Esophagus (tissue), 2 donors: ENCODE results near the gene STH. TPM values are rescaled to one million over a fixed set of nuclear protein-coding genes. Genes with fewer than 3 reads are reported as not detected.
A peak's percentile ranks its signal among the peaks of the same experiment; 100 is the strongest.

ENCODE experiments used
- H3K27ac ChIP-seq, 2 donors: one replicate each; pipeline ENCODE4 v1.5.1; 2013; ENCODE audit warnings: low read depth in 2 of 2, mild to moderate bottlenecking in 2 of 2, inconsistent platforms in 1 of 2, low read length in 1 of 2, moderate library complexity in 1 of 2
- H3K27me3 ChIP-seq, 2 donors: one replicate each; pipeline ENCODE4 v1.6.1; 2013; ENCODE audit warnings: low read length in 2 of 2, control low read depth in 1 of 2, mild to moderate bottlenecking in 1 of 2; ENCODE audit not compliant: insufficient read depth in 2 of 2, control insufficient read depth in 1 of 2
- H3K36me3 ChIP-seq, 2 donors: one replicate each; pipeline ENCODE4 v1.6.1; 2013; ENCODE audit warnings: low read length in 1 of 2; ENCODE audit not compliant: control insufficient read depth in 2 of 2, insufficient read depth in 2 of 2
- H3K4me1 ChIP-seq, 2 donors: one replicate each; pipeline ENCODE4 v1.6.1; 2013; ENCODE audit warnings: low read length in 1 of 2; ENCODE audit not compliant: control insufficient read depth in 2 of 2, insufficient read depth in 2 of 2
- H3K4me3 ChIP-seq, 2 donors: one replicate each; pipeline ENCODE4 v1.5.1; 2013; ENCODE audit warnings: low read length in 2 of 2, mild to moderate bottlenecking in 2 of 2, low read depth in 1 of 2, moderate library complexity in 1 of 2
- H3K9me3 ChIP-seq, 2 donors: one replicate each; pipeline ENCODE4 v1.6.1; 2013; ENCODE audit warnings: mild to moderate bottlenecking in 2 of 2, low read depth in 1 of 2, low read length in 1 of 2, moderate library complexity in 1 of 2; ENCODE audit not compliant: control insufficient read depth in 2 of 2, insufficient read depth in 1 of 2
- WGBS, 2 donors: extraction: QIAGEN DNeasy Blood & Tissue Kit; methylation state at CpG; one replicate each; pipeline ENCODE4 v1.1.7; 2013; 5-methylcytosine and 5-hydroxymethylcytosine counted together
- polyA plus RNA-seq, 2 donors: library from polyadenylated mRNA; stranded (reverse); fragments of 200-250 nt; gene quantifications; one replicate each; pipeline ENCODE4 v1.2.3, GENCODE V29; 2013
- donor health status: healthy with polysubstance abuse.
- donor health status: Bipolar disorder and iron deficiency.

STH gene
- polyA plus RNA-seq, 2 donors = not detected

DNA sequence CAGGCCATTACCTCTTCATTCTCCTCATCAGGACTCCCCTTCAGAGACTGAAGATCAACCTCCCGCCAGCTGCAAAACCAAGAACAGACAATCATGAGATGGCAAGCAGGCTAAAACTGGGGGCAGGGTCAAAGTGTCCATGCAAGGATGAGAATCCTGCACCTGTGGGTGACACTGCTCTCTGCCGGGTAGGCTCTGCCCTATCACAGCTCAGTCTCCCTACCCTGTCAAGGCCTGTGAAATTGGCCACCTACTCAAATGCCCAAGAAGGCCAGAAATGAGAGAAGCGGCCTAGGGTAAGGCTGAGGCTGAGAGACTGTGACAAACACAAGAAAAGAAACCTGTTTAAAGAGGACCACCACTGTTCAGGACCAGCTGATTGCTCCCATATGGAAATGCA lies 34.3 kb downstream of the STH start:
- H3K9me3 ChIP-seq = no peaks in the 10 kb centered on the region
- no peaks in the 10 kb centered on the region for H3K4me1 ChIP-seq
- peaks cover 21 to 48% of the 10 kb centered on the region in 2 donors for H3K36me3 ChIP-seq
- H3K4me3 ChIP-seq = no peak overlapping the region
- H3K27ac ChIP-seq = no peak overlapping the region
- H3K27me3 ChIP-seq = no peaks in the 10 kb centered on the region
- WGBS, 2 donors = 88 to 97% methylated on average over 3 of the region's 3 CpGs

DNA sequence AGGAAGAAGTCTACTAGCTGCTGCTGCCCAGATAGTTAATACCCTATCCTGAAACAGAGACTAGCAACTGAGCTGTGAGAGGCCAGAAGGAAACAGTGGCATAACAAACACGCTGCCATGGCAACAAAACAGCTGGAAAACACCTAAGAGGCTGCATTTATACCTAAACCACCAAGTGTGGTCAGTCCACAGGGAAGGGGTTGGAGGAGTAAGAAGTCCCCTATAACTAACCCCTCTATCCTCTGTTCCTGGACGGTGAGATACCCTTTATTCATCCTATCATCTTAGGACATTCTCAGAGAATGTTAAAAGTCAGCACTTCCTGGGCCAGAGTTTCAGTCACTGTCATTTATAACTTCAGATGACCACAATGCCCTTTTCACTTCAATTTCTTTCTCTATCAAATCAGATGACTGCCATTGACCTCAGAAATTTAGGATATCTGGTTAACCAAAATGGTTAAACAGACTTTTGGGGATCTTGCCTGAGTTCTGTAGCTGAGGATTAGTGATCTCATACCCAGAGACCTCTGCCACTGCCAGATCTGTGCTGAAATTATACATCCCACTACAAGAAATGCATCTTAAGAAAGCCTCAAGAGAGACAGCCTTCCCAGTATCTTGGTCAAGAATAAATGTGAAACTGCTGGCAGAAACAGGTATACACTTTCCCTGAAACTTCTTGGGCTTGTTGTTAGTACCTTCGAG lies 36.2 kb downstream of the STH start:
- H3K4me3 ChIP-seq = no peak overlapping the region
- no peaks in the 10 kb centered on the region for H3K27me3 ChIP-seq
- no peaks in the 10 kb centered on the region for H3K9me3 ChIP-seq
- H3K27ac ChIP-seq = no peak overlapping the region
- H3K36me3 ChIP-seq = peaks cover 30 to 58% of the 10 kb centered on the region in 2 donors
- 80 to 87% methylated on average over 3 of the region's 3 CpGs for WGBS, 2 donors
- no peaks in the 10 kb centered on the region for H3K4me1 ChIP-seq

DNA sequence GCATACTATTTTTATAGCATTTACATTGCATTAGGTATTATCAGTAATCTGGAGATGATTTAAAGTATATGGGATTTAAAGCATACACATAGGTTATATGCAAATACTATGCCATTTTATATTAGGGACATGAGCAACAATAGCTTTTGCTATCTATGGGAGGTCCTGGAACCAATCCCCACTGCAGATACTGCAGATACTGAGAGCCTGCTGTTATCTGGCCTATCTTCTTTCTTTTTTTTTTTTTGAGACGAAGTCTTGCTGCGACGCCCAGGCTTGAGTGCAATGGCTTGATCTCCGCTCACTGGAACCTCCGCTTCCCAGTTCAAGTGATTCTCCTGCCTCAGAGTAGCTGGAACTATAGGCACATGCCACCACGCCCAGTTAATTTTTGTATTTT lies 37.4 kb downstream of the STH start:
- no peaks in the 10 kb centered on the region for H3K4me1 ChIP-seq
- H3K27me3 ChIP-seq = no peaks in the 10 kb centered on the region
- no peak overlapping the region for H3K27ac ChIP-seq
- WGBS, 2 donors = 92 to 98% methylated on average over 6 of the region's 6 CpGs
- H3K9me3 ChIP-seq = no peaks in the 10 kb centered on the region
- H3K4me3 ChIP-seq = no peak overlapping the region
- H3K36me3 ChIP-seq = peaks cover 30 to 47% of the 10 kb centered on the region in 2 donors

DNA sequence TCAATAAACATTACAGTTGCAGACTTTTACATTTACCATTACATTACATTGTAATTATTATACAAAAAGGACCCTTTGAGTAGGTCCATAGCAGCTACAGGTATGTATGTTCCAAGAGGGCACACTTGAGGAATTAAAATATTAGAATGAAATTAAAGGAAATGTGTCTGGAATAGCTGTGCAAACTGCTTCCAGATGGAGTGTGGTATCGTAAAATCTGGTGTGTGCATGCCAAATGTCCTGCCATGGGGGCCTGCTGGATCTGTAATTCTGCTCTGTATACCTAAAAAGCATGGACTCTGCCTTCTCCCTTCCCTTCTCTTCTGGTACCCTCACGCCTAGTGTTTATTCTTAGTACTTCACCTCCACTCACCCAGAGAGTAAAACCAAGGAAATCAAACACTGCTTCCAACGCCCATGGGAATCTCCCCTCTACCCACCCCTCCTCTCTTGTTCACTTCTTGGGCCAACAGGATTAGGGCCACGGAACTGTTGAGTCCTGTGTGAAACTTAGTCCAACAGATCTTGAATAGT lies 38.7 kb downstream of the STH start:
- peaks cover 25 to 39% of the 10 kb centered on the region in 2 donors for H3K36me3 ChIP-seq
- H3K27me3 ChIP-seq = no peaks in the 10 kb centered on the region
- H3K27ac ChIP-seq = no peak overlapping the region
- H3K4me1 ChIP-seq = no peaks in the 10 kb centered on the region
- H3K4me3 ChIP-seq = no peak overlapping the region
- no peaks in the 10 kb centered on the region for H3K9me3 ChIP-seq
- 68 to 71% methylated on average over 4 of the region's 4 CpGs for WGBS, 2 donors

DNA sequence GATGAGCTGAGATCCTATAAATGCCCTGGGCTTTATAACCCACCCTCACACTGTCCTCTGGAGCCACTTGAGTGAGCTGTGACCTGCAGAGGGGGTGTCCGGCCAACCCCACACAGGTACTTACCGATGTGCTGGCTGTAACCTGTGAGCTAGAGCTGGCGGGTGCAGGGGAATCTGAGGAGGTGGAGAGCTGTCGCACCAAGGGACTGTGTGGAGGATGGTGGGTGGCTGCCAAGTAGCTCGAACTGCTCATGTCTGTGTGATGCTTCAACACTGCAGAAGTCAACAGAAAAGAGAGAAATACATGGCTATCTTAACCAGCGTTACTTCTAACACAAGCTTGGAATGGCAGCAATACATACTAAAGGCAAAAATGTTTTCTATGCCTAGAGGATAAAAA lies 39.4 kb downstream of the STH start:
- H3K27ac ChIP-seq = no peak overlapping the region
- no peak overlapping the region for H3K4me3 ChIP-seq
- H3K27me3 ChIP-seq = no peaks in the 10 kb centered on the region
- WGBS, 2 donors = 93 to 94% methylated on average over 6 of the region's 6 CpGs
- peaks cover 19 to 33% of the 10 kb centered on the region in 2 donors for H3K36me3 ChIP-seq
- H3K4me1 ChIP-seq = no peaks in the 10 kb centered on the region
- no peaks in the 10 kb centered on the region for H3K9me3 ChIP-seq

DNA sequence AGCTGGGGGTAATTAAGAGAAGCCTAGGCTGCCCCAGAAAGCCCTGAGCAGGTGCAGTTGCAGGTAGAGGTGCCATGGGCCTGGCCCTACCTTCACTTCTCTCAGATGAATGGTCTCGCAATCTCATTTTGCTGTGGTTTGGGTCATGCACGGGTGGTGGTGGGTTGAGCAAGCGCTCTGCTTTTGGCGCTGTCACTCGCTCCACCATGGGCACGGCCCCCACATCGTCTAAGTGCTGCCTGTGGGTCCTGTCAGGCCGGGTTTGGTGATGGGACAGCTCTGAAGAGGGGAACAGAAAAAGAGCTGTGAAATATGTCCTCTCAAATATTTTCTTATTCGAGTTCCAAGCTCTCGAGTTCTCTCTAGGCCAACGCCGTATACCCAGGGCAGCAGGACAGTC lies 39.9 kb downstream of the STH start:
- no peak overlapping the region for H3K27ac ChIP-seq
- H3K9me3 ChIP-seq = no peaks in the 10 kb centered on the region
- no peaks in the 10 kb centered on the region for H3K27me3 ChIP-seq
- H3K4me1 ChIP-seq = no peaks in the 10 kb centered on the region
- 92 to 93% methylated on average over 12 of the region's 12 CpGs for WGBS, 2 donors
- peaks cover 16 to 28% of the 10 kb centered on the region in 2 donors for H3K36me3 ChIP-seq
- H3K4me3 ChIP-seq = no peak overlapping the region

DNA sequence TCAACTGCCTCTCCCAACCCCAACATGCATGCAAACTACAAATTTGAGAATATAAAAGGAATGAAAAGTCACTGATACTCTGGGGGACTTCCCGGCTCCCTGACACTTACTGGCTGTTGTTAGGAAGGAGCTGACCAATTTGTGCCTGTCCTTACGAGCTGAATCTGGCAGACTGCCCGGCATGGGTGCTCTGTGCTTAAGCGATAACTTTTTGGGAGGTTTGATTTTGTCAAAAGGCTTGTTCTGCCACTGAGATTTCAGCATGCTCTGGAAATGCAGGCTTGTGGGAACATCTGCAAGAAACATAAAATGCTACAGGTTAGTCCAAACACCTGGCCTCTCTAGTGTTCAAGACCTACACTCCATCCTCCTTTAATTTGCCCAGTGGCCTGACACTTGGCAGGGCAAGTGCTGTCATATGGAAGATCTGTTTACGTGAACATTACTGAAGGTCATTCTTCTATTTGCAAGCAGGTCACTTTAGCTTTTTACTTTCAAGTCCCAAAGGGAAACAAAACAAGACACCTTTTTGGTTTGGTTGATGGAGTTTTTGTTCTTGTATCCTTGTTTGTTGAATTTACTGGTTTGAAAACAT lies 40.6 kb downstream of the STH start:
- Histone ChIP-seq H3K9me3 (no peaks in the 10 kb centered on the region), H3K27ac (peak overlapping the region in 1 of 2 donors; percentile 22), H3K4me1 (no peaks in the 10 kb centered on the region), H3K4me3 (no peak overlapping the region), H3K36me3 (peaks cover 16 to 25% of the 10 kb centered on the region in 2 donors), H3K27me3 (no peaks in the 10 kb centered on the region)
- WGBS, 2 donors = 61% methylated on average over 5 of the region's 5 CpGs

DNA sequence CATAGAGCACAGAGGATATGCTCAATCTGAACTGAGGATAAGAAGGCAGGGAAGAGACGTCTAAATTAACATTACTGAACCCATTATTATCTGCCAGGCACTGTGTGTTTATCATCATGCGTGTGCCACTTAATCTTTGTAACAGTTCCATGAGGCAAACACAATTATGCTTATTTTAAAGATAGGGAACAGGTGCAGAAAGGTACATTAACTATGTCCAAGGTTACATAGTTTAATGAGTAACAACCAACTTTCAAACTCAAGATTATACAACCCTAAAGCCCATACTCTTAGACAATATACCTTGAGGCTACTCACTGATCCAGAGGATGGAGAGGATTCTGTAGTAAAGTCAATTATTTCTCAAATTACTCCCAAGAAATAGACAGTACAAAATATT lies 43.2 kb downstream of the STH start:
- WGBS, 2 donors = 73 to 86% methylated on average over 2 of the region's 2 CpGs
- H3K27me3 ChIP-seq = no peaks in the 10 kb centered on the region
- peaks cover 16 to 26% of the 10 kb centered on the region in 2 donors for H3K36me3 ChIP-seq
- H3K4me3 ChIP-seq = no peak overlapping the region
- H3K9me3 ChIP-seq = no peaks in the 10 kb centered on the region
- H3K4me1 ChIP-seq = peaks cover 0 to 3% of the 10 kb centered on the region in 2 donors
- H3K27ac ChIP-seq = no peak overlapping the region

DNA sequence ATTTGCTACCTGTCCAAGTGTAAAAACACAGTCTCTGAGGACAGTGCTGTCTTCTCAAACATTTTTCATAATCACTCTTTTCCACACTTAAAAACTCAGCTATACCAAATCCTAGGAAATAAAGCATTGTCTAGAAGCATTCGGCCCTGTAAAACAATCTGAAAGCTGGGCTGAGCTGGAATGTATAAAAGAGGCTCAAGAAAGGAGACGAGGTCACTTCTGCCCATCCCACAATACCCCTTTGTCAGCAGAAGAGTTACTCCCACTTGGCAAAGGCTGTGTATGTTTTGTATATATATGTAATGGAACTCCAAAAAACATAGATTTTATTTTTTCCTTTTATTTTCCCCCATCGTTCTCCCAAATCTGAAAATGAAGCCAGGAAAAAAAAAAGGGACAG lies 43.9 kb downstream of the STH start:
- Histone ChIP-seq H3K4me1 (peaks cover 0 to 3% of the 10 kb centered on the region in 2 donors), H3K4me3 (no peak overlapping the region), H3K27ac (no peak overlapping the region), H3K36me3 (peaks cover 17 to 27% of the 10 kb centered on the region in 2 donors), H3K9me3 (no peaks in the 10 kb centered on the region), H3K27me3 (no peaks in the 10 kb centered on the region)
- WGBS, 2 donors = 65 to 67% methylated on average over 3 of the region's 3 CpGs
